Right kidney (tissue), 1 donor: ENCODE measurements around the gene ASB6.

Source experiments
- DNase-seq: peaks from one replicate; pipeline ENCODE4 v3.0.0-alpha.2; 2016

ASB6 gene

GRCh38 chr9:129627556-129628440 is 14.2 kb downstream of the ASB6 start:
- DNase-seq, result no peak

GRCh38 chr9:129626625-129627284 is 15.2 kb downstream of the ASB6 start:
- DNase-seq, result no peak

- DNase-seq, result peak; percentile 97
Observed at GRCh38 chr9:129626079-129626624, 15.8 kb downstream of the ASB6 start, which contains the start of gene NTMT1. NTMT1 (plus strand) TSS chr9:129626163; CDS start chr9:129632704, 6,541 bp downstream.

GRCh38 chr9:129624947-129625346 is 17.0 kb downstream of the ASB6 start:
- no peak for DNase-seq

- peak; percentile 40 for DNase-seq
Observed at GRCh38 chr9:129624168-129624759, 17.7 kb downstream of the ASB6 start.

GRCh38 chr9:129623331-129623730 is 18.6 kb downstream of the ASB6 start:
- DNase-seq, result no peak

GRCh38 chr9:129620669-129621295 is 21.2 kb downstream of the ASB6 start, which contains the start of gene C9orf50:
C9orf50 (minus strand) TSS chr9:129621101; CDS start chr9:129620574, 527 bp downstream.
- no peak for DNase-seq

- peak; percentile 79 for DNase-seq
Observed at GRCh38 chr9:129619787-129620668, 21.9 kb downstream of the ASB6 start.

- no peak for DNase-seq
Observed at GRCh38 chr9:129617167-129617566, 24.8 kb downstream of the ASB6 start.

- DNase-seq, result no peak
Observed at GRCh38 chr9:129615407-129616285, 26.3 kb downstream of the ASB6 start.

GRCh38 chr9:129614932-129615331 is 27.0 kb downstream of the ASB6 start:
- no peak for DNase-seq

GRCh38 chr9:129613520-129614175 is 28.3 kb downstream of the ASB6 start:
- peak; percentile 70 for DNase-seq

GRCh38 chr9:129612815-129613519 is 29.0 kb downstream of the ASB6 start:
- DNase-seq, result peak; percentile 68

GRCh38 chr9:129612123-129612522 is 29.8 kb downstream of the ASB6 start:
- DNase-seq, result no peak

GRCh38 chr9:129611307-129611800 is 30.6 kb downstream of the ASB6 start:
- no peak for DNase-seq

- DNase-seq, result peak; percentile 89
Observed at GRCh38 chr9:129610473-129611306, 31.3 kb downstream of the ASB6 start.

- no peak for DNase-seq
Observed at GRCh38 chr9:129610213-129610472, 31.8 kb downstream of the ASB6 start.
